HFF-Myc (cell line): Measurements from ENCODE around the gene FBXW7.

Source experiments
- DNase-seq: peaks from one replicate; pipeline ENCODE4 v3.0.0-alpha.2; 2011; ENCODE audit warnings: low read depth; ENCODE audit errors: extremely low read depth
- H3K4me3 ChIP-seq: replicated peaks from 2 replicates; pipeline ENCODE4 v1.5.1; 2011; ENCODE audit warnings: low read depth, mild to moderate bottlenecking, control low read depth, low read length
- TF ChIP-seq, protein P1 (sequence below): IDR thresholded peaks from 2 replicates; pipeline ENCODE4 v1.5.1; 2012; ENCODE audit warnings: mild to moderate bottlenecking, low read depth, low read length, control low read depth; ENCODE audit errors: missing control alignments

FBXW7 gene

DNA sequence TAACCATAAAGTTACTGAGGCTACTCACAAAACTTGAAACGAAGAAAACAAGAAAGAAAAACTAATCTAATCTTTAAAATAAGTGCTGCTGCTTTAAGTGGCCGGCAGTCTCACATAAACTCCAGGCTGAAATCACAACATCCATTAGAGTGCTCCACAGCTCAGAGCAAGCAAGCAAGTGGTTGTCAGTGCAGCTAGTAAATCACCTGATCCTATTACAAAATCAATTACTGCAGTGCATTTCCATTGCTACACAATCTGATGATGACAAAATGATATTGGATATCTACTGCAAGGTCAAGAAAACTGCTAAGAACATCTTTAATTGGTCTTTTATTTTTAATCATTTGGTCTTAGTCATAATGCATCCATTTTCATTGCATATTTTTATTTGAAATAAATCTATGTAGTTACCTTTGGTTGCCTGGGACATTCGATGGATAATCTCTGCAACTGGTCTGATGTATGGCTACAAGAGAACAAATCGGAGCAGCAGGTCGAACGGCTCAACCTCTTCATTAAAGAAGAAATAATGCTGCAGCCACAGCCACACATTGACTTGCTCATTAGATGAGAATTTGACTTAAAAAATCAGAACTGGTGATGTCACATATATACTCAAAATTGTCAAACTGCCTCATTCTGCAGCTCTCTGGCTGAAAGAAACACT is 87.7 kb downstream of the FBXW7 start:
- TF ChIP-seq, protein P1, sequence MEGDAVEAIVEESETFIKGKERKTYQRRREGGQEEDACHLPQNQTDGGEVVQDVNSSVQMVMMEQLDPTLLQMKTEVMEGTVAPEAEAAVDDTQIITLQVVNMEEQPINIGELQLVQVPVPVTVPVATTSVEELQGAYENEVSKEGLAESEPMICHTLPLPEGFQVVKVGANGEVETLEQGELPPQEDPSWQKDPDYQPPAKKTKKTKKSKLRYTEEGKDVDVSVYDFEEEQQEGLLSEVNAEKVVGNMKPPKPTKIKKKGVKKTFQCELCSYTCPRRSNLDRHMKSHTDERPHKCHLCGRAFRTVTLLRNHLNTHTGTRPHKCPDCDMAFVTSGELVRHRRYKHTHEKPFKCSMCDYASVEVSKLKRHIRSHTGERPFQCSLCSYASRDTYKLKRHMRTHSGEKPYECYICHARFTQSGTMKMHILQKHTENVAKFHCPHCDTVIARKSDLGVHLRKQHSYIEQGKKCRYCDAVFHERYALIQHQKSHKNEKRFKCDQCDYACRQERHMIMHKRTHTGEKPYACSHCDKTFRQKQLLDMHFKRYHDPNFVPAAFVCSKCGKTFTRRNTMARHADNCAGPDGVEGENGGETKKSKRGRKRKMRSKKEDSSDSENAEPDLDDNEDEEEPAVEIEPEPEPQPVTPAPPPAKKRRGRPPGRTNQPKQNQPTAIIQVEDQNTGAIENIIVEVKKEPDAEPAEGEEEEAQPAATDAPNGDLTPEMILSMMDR: no peak
- DNase-seq: no peak
- H3K4me3 ChIP-seq: no peak overlapping the region

DNA sequence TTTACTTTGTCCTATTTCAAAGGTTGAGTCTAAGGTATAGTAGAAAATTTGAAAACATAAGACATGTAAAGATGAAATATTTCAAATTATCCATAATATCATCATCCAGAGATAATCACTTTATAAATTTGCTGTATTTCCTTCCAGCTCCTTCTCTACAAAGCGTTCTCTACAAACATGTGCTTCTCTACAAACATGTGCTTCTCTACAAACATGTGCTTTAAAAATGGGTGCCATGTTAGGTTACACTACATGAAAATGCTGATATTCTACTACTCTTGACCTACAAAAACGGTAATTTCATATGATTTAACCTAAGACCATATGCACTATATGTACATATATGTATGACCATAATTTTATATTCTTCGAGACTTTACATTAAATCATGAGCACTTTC is 92.0 kb downstream of the FBXW7 start:
- no peak overlapping the region for H3K4me3 ChIP-seq
- TF ChIP-seq, protein P1: no peak
- no peak for DNase-seq

DNA sequence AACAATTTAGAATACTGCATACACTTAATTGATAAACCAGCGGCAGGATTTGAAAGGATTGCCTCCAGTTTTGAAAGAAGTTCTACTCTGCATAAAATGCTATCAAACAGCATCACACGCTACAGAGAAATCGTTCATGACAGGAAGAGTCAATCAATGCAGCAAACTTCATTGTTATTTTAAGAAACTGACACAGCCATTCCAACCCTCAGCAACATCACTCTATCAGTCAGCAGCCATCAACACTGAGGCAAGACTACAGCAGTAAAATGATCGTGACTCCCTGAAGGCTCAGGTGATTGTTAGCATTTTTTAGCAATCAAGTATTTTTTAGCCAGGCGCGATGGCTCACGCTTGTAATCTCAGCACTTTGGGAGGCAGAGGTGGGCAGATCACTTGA is 98.3 kb downstream of the FBXW7 start:
- no peak for DNase-seq
- H3K4me3 ChIP-seq: no peak overlapping the region
- TF ChIP-seq, protein P1: no peak

DNA sequence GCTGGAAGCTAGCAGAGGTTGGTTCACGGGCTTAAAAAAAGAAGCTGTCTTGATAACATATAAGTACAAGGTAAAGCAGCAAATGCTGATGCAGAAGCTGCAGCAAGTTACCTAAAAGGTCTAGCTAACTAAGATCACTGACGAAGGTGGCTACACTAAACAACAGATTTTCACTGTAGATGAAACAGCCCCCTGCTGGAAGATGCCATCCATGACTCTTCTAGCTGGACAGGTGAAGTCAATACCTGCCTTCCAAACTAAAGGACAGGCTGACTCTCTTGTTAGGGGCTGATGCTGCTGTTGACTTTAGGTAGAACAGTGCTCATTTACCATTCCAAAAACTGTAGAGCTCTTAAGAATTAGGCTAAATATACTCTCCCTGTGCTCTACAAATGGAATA is 99.5 kb downstream of the FBXW7 start:
- TF ChIP-seq, protein P1: no peak
- H3K4me3 ChIP-seq: no peak overlapping the region
- DNase-seq: no peak

DNA sequence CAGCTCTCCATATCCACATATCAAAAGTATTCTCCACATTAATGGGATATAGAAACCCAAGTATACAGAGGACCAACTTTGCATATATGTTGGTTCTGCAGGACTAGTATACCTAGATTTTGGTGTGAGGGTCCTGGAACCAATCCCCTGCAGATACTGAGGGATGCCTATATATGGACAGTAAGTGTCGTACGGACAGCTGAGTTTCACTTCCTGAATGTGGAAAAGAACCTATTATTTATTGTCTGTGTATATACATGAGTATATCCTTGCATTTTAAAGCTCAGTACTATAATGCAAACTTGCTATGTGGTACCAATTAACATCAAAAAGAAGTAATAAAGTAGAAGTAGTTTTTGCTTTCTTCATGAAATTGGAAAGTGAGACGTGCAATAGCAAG is 101.9 kb downstream of the FBXW7 start:
- DNase-seq: no peak
- TF ChIP-seq, protein P1: no peak

DNA sequence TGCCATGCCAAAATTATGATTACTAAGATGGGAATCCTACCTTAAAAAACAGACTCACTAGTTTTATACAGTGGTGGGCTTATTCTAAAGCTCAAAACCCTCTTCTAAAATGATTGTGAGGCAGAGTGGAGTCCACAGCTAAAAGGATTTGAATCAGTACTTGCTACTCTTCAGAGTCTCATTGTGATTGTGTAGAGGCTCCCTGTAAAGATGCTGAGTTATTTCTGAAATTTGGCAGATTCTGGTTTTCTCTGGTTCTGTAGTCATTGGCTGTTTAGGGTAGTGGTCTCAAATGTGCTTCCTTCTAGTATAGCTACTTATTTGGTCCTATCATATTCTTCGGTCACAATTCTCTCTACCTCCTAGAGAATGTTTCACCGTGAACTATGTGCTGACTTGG is 104.1 kb downstream of the FBXW7 start:
- DNase-seq: no peak
- no peak overlapping the region for H3K4me3 ChIP-seq

More for the DNA sequence above, 101.9 kb downstream of the FBXW7 start:
- H3K4me3 ChIP-seq: no peak overlapping the region

More for the DNA sequence above, 104.1 kb downstream of the FBXW7 start:
- TF ChIP-seq, protein P1: no peak
